Psoas muscle (tissue), 8 donors: Measurements from ENCODE around the gene SMIM21. TPM values are rescaled to one million over a fixed set of nuclear protein-coding genes. Genes with fewer than 3 reads are reported as not detected.

Source experiments
- ATAC-seq, 4 donors: fragments of 200-7000 bp; cut with Tn5 transposase; one replicate each; pipeline ENCODE4 v1.9.1; 2020; ENCODE audit warnings: moderate library complexity in 3 of 4, mild to moderate bottlenecking in 2 of 4
- DNase-seq, 2 donors: peaks; one replicate each; pipeline ENCODE4 v3.0.0-alpha.2; 2020
- H3K27ac ChIP-seq: fragments of 200-600 bp; one replicate; pipeline ENCODE4 v1.8.0; 2022
- H3K27me3 ChIP-seq, 3 donors: fragments of 200-600 bp in 1 of 3; one replicate each; pipeline versions ENCODE4 v1.6.1 to v1.8.0; 2013 to 2022; ENCODE audit warnings: low read length in 2 of 3, mild to moderate bottlenecking in 2 of 3, moderate library complexity in 1 of 3; ENCODE audit not compliant: insufficient read depth in 3 of 3
- H3K36me3 ChIP-seq, 2 donors: fragments of 200-600 bp in 1 of 2; one replicate each; pipeline versions ENCODE4 v1.6.1 to v1.8.0; 2013 to 2022; ENCODE audit warnings: low read depth in 1 of 2, mild to moderate bottlenecking in 1 of 2, moderate library complexity in 1 of 2; ENCODE audit not compliant: insufficient read depth in 1 of 2
- H3K4me1 ChIP-seq: fragments of 200-600 bp; one replicate; pipeline ENCODE4 v1.8.0; 2022
- H3K4me3 ChIP-seq: fragments of 200-600 bp; one replicate; pipeline ENCODE4 v1.8.0; 2022; ENCODE audit warnings: mild to moderate bottlenecking
- H3K9me3 ChIP-seq: fragments of 200-600 bp; one replicate; pipeline ENCODE4 v1.8.0; 2022
- CTCF ChIP-seq: fragments of 200-600 bp; IDR thresholded peaks from one replicate; pipeline ENCODE4 v1.8.0; 2022; ENCODE audit warnings: antibody characterized with exemption
- WGBS, 3 donors: extraction: QIAGEN DNeasy Blood & Tissue Kit; methylation state at CpG; one replicate each; pipeline versions ENCODE4 v1.1.6 to v1.1.7; 2013; 5-methylcytosine and 5-hydroxymethylcytosine counted together
- intact Hi-C, 2 donors: fragments of 100-400 bp; cut with DNase I; formaldehyde crosslinking; loops; one replicate each; pipeline versions ENCODE4 v1.11.0 to v1.14.2; 2022
- polyA plus RNA-seq, 3 donors: library from polyadenylated mRNA; stranded (reverse); fragments of 200-250 nt; gene quantifications; one replicate each; pipeline ENCODE4 v1.2.3, GENCODE V29; 2013
- total RNA-seq, 4 donors: library from RNA; stranded (reverse); fragmentation: NEBNext Ultra II Directional in 2 of 4; extraction: Animal tissue kit (Norgen Biotek cat#: 25700) in 2 of 4; gene quantifications; one replicate each; pipeline versions ENCODE4 v1.2.1 to v1.2.4, GENCODE V29; 2021 to 2023
- donor health status: healthy with polysubstance abuse.
- donor health status: DM: no; HTN: no; CAD: no; lungs with moderate emphysema.
- donor health status: Bipolar disorder and iron deficiency.
- donor health status: healthy.
- donor health status: DM: yes; HTN: yes; CAD: no.
- donor health status: DM: no; HTN: no; CAD: no.
- donor health status: DM: no; HTN: no; CAD: no.
- donor health status: DM: yes; HTN: yes; CAD: no.

The SMIM21 gene
- total and polyA plus RNA-seq, 7 donors: not detected

- intact Hi-C loops: loop anchor here in 1 of 2 donors (2.0 kb wide), 1 partner anchor 67 kb away; no protein-coding TSS in a partner anchor
- H3K27ac ChIP-seq: no peak overlapping the region
- TF ChIP-seq CTCF: no peak
- ATAC-seq: no peak
- DNase-seq: no peak
- WGBS, 3 donors: 85 to 87% (median 86%) methylated on average over 10 of the region's 10 CpGs
- no peaks in the 10 kb centered on the region for H3K27me3 ChIP-seq
- H3K9me3 ChIP-seq: no peaks in the 10 kb centered on the region
- H3K36me3 ChIP-seq: no peaks in the 10 kb centered on the region
- no peak overlapping the region for H3K4me3 ChIP-seq
- no peaks in the 10 kb centered on the region for H3K4me1 ChIP-seq
These were observed 49.6 kb downstream of the SMIM21 start for GRCh38 chr18:75377926-75378325.

- intact Hi-C loops: loop anchor here in 1 of 2 donors (2.0 kb wide), 1 partner anchor 66 kb away; no protein-coding TSS in a partner anchor
- H3K27me3 ChIP-seq: no peaks in the 10 kb centered on the region
These were observed 50.2 kb downstream of the SMIM21 start for GRCh38 chr18:75377258-75377657.

GRCh38 chr18:75376004-75376403 lies 51.5 kb downstream of the SMIM21 start:
- H3K4me3 ChIP-seq: no peak overlapping the region
- no peak overlapping the region for H3K27ac ChIP-seq
- DNase-seq (no peak), ATAC-seq (no peak)
- no peaks in the 10 kb centered on the region for H3K9me3 ChIP-seq
- TF ChIP-seq CTCF: no peak
- no peaks in the 10 kb centered on the region for H3K36me3 ChIP-seq
- intact Hi-C loops: loop anchor here in 1 of 2 donors (2.0 kb wide), 1 partner anchor 65 kb away; no protein-coding TSS in a partner anchor
- 94 to 95% (median 94%) methylated on average over 3 of the region's 3 CpGs for WGBS, 3 donors
- no peaks in the 10 kb centered on the region for H3K4me1 ChIP-seq
- H3K27me3 ChIP-seq: no peaks in the 10 kb centered on the region

More at GRCh38 chr18:75377258-75377657, 50.2 kb downstream of the SMIM21 start:
- no peak overlapping the region for H3K27ac ChIP-seq
- H3K4me1 ChIP-seq: no peaks in the 10 kb centered on the region
- no peaks in the 10 kb centered on the region for H3K36me3 ChIP-seq
- H3K4me3 ChIP-seq: no peak overlapping the region
- WGBS, 3 donors: 37 to 67% (median 60%) methylated on average over 2 of the region's 2 CpGs
- TF ChIP-seq CTCF: no peak
- ATAC-seq (no peak), DNase-seq (no peak)
- no peaks in the 10 kb centered on the region for H3K9me3 ChIP-seq

GRCh38 chr18:75375341-75375740 lies 52.2 kb downstream of the SMIM21 start:
- TF ChIP-seq CTCF: no peak
- ATAC-seq: no peak
- Histone ChIP-seq H3K36me3 (no peaks in the 10 kb centered on the region), H3K4me3 (no peak overlapping the region), H3K4me1 (no peaks in the 10 kb centered on the region), H3K27ac (no peak overlapping the region), H3K27me3 (no peaks in the 10 kb centered on the region), H3K9me3 (no peaks in the 10 kb centered on the region)
- no peak for DNase-seq
- 54 to 68% (median 58%) methylated on average over 6 of the region's 6 CpGs for WGBS, 3 donors
- intact Hi-C loops: no loop called here

- Histone ChIP-seq H3K9me3 (no peaks in the 10 kb centered on the region), H3K36me3 (no peaks in the 10 kb centered on the region), H3K27ac (no peak overlapping the region), H3K27me3 (no peaks in the 10 kb centered on the region), H3K4me3 (no peak overlapping the region), H3K4me1 (no peaks in the 10 kb centered on the region)
- 58 to 71% (median 70%) methylated on average over 6 of the region's 6 CpGs for WGBS, 3 donors
- intact Hi-C loops: no loop called here
- no peak for DNase-seq
- ATAC-seq: no peak
- TF ChIP-seq CTCF: no peak
These were observed 53.0 kb downstream of the SMIM21 start for GRCh38 chr18:75374466-75374865.
